GM21723 (cell line): ENCODE data around the gene CHP1.
"Not testable (repeated sequence)": the region's sequence is repeated elsewhere in the genome, so short reads cannot be mapped to it uniquely, and the experiment has no call there.

Experiments used
- ATAC-seq: cut with Tn5 transposase; IDR thresholded peaks from one replicate; pipeline ENCODE4 v1.9.1; 2021; ENCODE audit warnings: mild to moderate bottlenecking, moderate library complexity; ENCODE audit not compliant: unreplicated experiment

The CHP1 gene

DNA sequence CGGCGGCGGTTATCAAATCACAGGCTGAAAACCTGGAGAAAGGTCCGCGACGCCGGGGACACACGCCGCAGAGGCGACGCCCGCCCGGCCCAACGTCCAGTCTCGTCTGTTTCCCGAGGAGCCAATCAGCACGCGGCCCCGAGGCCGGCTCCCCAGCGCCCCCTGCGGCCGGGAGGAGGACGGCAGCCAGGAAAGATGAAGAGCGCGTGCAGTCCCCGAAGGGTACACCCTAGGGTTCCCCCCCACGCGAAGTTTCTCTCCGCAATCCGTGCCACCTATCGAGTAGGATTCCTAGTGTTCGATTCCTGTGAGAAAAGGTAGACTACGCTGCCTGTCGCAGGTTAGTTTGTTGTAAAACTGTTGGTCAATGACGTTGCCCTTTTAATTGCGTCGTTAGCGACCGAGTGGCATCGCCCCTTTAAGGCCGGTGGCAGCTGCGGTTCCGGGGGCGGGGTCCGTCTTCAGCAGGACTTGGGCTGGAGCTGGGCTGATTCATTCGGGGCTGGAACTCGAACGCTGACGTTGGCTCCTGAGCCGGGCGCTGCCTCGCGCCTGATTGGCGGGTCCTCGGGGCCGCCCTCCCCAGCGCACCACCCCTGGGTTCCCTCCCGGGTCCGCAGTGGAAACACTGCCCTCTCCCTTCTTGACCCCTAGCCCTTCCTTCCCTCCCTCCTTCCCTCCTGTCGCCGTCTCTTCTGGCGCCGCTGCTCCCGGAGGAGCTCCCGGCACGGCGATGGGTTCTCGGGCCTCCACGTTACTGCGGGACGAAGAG is at the start of gene CHP1, which contains the start of gene EXD1:
CHP1 (plus strand) TSS at position 619 of the 772 bp plus-strand sequence; CDS start at position 734, 115 bp downstream.
EXD1 (minus strand) TSS at position 108 of the 772 bp plus-strand sequence. CDS start 4,182 bp downstream, outside the sequence.
- peak; percentile 96 for ATAC-seq

DNA sequence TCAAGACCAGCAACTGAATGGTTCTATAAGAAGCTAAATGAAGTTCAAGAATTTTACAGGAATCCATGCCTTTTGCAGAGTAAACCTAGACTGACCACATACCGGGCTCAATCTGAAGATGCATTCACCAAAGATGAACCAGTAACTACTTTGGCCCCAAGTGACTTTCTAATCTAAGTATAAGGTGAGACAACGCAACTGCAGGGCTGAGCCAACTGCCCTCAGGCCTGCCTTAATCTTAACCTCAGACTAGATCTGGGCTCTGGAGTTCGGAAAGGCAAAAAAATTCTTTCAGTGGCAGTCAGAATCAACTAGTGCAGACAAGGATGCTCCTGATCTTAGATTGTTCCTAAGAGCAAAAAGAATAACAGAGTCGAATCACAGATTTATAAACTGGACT is 48.8 kb upstream of the CHP1 start:
- ATAC-seq = no peak

DNA sequence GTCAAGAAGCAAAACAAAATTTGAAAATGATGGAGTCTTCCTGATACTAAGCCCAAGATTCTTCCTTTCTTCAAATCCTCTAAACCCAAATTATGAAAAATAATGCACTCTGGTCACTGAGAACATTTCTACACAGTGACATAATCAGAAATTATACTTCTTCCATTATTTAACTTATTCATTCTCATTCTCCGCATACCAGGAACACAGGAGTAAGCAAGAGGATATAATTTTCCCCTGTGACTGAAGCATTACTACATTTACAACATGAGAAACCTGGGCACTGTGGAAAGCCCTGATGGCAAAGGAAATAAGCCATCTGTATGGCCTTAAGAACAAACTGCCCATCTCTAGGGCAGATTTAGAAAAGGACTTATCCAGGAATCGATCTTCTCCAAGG is 47.5 kb upstream of the CHP1 start:
- no peak for ATAC-seq

DNA sequence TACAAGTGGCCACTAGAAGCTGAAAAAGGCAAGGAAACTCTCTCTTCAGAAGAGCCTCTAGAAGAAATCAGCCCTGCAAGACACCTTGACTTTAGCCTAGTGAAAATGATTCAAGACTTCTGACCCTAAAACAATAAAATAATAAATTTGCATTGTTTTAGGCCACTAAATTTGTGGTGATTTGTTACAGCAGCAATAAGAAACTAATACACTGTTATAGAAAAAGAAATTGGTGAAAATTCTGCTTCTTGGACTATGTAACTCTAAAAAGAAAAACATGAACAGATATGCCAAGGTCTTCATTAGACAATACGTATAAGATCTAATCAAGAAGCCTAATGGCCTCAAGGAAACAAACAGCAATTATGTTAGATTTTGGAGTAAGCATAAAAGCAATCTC is 36.6 kb upstream of the CHP1 start:
- ATAC-seq = no peak

DNA sequence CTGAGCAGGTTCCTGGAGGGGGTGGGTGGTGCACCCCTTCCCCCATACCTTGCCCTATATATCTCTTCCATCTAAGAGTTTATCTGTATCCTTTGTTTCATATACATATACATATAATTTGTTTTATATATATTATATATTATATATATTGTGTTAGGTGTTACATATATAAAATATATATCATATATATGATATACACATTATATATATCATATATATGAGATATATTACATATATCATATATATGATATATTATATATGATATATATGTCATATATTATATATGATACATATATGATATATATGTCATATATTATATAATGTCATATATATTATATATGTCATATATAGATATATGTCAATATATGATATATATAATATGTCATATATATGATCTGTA is 31.6 kb upstream of the CHP1 start:
- ATAC-seq = no peak

DNA sequence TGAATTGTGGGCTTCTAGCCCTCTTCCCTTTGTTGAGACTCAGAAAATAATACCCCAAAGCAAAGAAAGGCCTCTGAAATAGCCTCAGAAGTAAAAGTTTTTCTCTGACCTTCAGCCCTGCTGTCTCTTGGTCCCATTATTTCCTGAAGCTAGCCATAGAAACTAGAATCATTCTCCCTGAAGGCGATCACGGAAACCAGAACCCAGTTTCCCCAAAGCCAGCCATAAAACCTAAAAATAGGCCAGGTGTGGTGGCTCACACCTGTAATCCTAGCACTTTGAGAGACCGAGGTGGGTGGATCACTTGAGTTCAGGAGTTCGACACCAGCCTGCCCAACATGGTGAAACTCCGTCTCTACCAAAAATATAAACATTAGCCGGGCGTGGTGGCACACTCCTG is 27.7 kb upstream of the CHP1 start:
- no peak for ATAC-seq

DNA sequence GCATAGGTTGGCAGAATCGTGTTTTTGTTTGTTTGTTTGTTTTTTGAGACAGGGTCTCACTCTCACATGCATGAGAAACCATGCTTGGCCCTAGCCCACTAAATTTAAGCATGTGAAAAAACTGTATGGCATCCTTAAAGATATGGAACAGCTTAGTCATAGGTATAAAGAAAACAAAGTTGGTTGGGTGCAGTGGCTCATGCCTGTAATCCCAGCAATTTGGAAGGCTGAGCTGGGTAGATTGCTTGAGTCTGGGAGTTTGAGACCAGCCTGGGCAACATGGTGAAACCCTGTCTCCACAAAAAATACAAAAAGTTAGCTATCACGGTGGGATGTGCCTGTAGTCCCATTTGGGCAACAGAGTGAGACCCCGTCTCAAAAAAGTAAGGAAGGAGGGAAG is 25.8 kb upstream of the CHP1 start:
- no peak for ATAC-seq

DNA sequence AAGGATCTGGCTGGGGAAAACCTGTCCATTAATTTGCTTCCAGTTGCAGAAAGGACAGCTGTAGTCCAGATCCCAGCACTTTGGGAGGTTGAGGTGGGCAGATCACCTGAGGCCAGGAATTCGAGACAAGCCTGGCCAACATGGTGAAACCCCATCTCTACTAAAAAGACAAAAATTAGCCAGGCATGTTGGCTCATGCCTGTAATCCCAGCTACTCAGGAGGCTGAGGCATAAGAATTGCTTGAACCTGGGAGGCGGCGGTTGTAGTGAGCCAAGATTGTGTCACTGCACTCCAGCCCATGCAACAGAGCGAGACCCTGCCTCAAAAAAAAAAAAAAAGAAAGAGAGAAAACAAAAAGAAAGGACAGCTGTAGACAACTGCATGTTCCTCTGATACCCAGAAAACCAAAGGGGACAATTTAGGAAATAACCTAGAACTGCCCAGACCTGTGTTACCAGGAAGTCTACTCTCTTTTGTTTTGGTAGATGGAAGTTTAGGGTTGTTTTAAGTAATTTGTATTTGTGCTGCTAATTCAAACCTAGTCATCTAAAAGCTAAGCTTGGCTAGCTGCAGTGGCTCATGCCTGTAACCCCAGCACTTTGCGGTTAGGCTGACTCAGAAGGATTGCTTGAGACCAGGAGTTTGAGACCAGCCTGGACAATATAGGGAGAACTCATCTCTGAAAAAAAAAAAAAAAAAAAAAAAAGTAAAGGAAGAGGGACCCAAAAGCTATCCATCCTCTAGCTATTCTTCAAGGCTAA is 23.2 kb upstream of the CHP1 start:
- no peak for ATAC-seq

DNA sequence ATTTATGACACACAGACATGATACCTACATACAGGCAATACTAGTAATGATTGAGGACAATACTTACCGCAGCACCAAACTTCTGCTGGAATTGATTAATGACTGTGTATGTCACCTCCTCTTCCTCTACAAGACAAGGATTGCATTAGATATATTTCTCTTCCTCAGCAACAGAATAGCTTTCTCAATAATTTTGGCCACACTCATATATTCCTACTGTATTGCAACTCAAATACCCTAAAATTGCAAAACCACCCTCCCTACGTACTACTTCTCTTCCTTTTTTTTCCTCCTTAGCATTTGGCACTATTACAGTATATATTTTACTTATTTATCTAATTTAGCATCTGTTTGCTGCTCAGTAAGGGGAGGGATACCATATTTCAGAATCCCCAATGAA is 15.4 kb upstream of the CHP1 start:
- ATAC-seq = no peak

DNA sequence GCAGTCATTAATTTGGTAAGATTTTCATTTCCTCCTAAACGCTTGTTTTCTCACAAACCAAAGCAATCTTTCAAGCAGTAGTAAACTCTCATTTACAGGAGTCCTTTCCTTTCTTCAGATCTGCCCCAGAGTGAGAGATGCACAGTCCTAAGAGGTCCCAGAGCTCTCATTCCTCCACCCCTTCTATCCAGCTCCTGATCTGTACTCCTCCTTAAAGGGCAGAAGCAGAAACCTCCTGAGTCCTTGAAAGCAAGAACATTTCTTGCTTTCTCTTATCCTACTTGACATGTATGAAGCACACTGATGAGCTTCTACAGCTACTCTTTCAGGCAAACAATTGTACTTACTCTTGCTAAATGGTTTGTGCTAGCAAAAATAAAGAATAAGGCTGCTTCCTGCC is 12.2 kb upstream of the CHP1 start:
- ATAC-seq = no peak

DNA sequence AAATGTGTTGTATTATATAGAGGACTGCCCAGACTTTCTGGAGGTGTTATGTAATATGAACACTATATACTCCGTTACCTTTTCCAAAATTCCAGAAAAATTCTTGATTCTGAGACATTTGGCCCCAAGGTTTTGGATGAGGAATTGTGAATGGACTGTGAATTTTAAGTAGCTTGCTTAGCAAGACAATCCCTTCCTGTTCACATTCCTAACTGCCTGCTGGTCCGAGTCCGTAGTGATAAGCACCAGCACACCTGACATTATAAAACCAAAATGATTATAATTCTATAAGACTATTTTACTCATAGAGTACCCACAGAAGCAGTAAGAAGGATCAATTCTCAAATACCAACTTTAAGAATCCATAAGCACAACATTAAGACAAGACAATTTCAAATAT is 11.7 kb upstream of the CHP1 start:
- ATAC-seq = no peak

DNA sequence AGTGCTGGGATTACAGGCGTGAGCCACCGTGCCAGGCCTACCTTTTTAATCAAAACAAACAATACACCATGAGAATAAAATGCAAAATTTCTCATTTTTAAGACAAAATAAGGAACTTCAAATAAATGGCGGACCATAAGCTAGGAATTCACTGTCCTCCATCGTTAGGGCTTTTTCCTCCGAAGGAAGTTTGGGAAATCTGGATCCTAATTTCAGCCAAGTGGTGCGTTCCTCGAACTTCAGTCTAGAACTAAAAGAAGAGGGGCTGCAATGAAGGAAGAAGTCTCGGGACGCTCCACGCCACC is 771 bp upstream of the CHP1 start:
- ATAC-seq = no peak

DNA sequence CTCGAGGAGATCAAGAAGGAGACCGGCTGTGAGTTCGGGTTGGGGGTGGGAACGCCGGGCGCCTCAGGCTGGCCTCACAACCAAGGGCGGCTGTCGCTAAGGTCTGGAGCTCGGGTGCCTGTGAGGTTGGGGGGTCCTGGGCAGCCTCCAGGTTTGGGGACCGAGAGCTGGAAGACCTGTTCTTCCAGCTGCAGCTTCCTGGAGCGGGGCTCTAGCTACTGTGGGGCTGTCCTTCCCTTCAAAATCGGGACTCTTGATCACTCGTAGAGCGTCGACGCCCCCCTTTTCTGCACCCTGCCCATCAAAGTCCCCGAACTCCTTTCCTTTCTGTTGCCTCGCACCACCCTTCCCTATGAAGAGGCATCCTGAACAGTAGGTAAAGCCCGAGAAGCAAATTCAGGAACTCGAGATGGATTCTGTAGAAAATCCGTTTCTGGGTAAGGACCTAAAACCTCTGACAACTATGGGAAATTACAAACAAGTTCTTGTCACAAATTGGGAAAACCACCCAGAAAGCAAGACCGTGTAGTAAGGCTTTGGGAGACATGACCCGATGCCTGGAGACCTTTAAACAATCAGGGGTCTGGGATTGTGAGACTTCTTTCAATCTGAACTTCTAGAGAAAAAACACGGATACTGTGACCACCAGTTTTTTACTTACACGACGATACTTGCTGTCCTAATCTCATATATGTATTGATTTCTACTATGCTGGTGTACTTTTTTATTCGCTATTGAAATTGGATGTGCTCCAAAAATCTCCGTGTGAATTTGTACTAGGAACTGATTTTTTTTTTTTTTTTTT is 556 bp downstream of the CHP1 start:
- ATAC-seq = peak; percentile 49

DNA sequence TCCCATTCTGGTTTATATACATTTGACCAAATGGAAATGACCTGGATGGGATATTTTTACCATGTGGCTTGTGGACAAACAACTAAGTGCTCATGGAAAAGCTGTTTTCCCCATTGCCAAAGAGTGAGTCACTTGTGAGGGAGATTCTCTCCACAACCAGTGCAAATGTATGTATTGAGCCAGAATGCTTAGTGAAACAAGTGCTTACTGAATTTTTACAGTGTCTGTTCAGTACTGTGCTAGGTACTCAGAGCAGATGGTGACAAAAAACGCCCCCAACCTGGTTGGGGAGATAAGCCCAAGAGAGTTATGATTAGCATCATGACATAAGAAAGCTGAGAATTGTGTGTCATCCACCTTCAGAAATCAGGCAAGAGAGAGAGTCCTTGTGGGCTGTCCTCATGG is 2.3 kb downstream of the CHP1 start:
- no peak for ATAC-seq

DNA sequence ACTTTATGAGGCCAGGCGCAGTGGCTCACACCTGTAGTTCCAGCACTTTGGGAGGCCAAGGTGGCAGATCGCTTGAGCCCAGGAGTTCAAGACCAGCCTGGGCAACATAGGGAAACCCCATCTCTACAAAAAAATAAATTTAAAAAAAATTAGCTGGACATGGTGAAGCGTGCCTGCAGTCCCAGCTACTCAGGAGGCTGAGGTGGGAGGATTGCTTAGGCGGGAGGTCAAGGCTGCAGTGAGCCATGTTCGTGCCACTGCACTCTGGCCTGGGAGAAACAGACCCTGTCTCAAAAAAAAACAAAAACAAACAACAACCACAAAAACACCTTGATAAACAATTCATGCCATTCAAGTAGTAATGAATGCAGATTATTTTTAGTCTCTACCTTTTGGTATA is 4.2 kb downstream of the CHP1 start:
- not testable (repeated sequence) for ATAC-seq

DNA sequence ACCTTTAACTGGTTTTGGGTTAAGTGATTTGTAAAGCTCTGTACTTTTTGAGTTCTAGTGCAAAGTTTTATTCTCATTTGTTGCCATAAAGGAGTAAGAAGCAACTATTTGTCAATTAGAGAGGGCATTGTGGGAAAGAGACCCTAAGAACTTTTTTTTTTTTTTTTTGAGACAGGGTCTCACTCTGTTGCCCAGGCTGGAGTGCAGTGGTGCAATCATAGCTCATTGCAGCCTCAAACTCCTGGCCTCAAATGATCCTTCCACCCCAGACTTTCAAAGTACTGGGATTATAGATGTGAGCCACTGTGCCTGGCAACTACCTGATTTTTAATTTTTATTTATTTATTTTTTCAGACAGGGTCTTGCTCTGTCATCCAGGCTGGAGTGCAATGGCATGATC is 4.9 kb downstream of the CHP1 start:
- ATAC-seq = no peak

DNA sequence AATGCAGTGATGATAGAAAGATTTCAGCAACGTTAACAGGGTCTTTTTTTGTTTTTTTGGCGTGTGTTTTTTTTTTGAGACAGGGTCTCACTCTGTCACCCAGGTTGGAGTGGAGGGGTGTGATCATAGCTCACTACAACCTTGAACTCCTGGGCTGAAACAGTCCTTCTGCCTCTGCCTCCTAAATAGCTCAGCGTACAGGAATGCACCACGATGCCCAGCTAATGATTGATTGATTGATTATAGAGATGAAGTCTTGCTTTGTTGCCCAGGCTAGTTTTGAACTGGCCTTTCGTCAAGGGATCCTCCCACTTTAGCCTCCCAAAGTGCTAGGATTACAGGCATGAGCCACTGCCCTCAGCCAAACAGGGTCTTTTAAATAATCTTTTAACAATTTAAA is 7.0 kb downstream of the CHP1 start:
- ATAC-seq = no peak

DNA sequence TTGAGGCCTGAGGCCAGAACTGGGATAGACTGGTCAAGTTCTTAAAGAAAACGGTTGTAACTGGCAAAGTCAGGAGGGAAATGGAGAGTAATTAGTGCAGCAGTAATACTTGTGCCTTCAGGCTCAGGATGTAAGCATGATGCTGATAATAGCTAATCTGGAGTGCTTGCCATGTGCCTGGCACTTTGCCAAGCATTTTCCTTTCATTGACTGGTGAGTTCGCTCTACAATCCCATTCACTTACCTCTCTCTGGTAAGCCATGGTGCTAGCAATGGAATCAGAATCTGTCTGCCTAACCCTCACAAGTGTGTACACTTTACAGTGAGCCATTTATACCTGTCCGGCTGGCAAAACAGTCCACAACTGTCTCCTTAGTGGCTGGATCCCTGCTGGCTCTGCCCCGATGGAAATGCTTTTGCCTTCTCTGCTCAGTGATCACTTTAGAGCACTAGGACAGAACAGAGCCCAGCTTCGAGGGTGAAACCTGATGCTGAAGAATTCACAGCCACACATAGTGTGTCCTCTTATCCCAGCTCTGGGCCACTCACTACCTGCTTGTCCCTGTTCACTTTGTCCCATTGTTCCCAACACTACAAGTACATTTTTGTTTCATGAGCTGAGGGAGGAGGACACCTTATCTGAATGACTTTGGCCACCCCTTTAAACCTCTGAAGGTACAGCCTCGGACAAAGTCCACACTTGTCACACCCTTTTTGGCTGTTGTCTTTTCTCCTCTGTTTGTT is 10.3 kb downstream of the CHP1 start:
- no peak for ATAC-seq

DNA sequence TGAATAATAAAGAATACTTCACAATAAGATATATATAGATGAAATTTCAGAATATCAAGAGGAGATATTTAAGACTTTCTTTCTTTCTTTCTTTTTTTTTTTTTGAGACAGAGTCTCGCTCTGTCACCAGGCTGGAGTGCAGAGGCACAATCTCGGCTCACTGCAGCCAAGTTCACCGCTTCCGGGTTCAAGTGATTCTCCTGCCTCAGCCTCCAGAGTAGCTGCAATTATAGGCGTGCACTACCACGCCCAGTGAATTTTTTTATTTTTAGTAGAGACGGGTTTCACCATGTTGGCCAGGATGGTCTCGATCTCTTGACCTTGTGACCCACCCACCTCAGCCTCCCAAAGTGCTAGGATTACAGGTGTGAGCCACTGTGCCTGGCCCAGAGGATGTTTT is 19.7 kb downstream of the CHP1 start:
- ATAC-seq = not testable (repeated sequence)

DNA sequence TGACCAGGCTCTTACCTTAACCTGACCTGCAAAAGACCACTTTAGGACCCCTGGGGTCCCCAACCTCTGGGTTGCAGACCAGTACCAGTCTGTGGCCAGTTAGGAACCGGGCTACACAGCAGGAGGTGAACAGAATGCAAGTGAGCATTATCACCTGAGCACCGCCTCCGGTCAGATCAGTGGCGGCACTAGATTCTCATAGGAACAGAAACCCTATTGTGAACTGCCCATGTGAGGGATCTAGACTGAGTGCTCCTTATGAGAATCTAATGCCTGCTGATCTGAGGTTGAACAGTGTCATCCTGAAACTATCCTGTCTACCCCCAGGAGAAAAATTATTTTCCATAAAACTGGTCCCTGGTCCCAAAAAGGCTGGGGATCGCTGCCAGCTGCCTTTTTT is 20.3 kb downstream of the CHP1 start:
- ATAC-seq = no peak

DNA sequence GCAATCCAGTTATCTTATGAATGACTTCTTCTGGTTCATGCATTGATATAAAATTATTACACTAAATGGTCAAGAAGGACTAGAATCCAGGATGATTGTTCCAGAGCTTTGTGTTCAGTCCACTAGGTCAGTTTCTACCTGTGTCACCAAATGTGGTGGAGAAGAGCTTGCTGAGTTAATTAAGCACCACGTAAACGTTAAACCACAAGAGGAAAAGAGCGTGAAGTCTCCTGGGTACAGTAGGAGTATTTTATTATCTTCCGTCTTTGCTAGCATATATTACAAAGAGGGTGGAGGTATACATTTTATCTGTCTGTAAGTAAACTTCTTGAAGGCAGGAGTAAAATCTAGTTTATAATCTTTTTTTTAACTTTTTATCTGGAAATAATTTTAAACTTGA is 23.5 kb downstream of the CHP1 start:
- ATAC-seq = no peak
